Osteoblast (primary cell): Measurements from ENCODE around the gene BSN. TPM values are rescaled to one million over a fixed set of nuclear protein-coding genes. Genes with fewer than 3 reads are reported as not detected.

Source experiments
- DNase-seq: peaks from one replicate; pipeline ENCODE4 v3.0.0; 2011; ENCODE audit warnings: low spot score, mixed read lengths; ENCODE audit not compliant: insufficient read length; ENCODE audit errors: missing footprints
- H2AFZ ChIP-seq: 2 replicates; pipeline ENCODE4 v1.6.0; 2011; ENCODE audit warnings: mild to moderate bottlenecking, low read length
- H3K27ac ChIP-seq: 2 replicates; pipeline ENCODE4 v1.5.1; 2011; ENCODE audit warnings: mild to moderate bottlenecking, low read depth, low read length, moderate library complexity
- H3K27me3 ChIP-seq: 2 replicates; pipeline ENCODE4 v1.6.0; 2012; ENCODE audit warnings: mild to moderate bottlenecking, control low read depth, inconsistent platforms, low read length, moderate library complexity; ENCODE audit not compliant: insufficient read depth
- H3K36me3 ChIP-seq: 2 replicates; pipeline ENCODE4 v1.5.1; 2011; ENCODE audit warnings: mild to moderate bottlenecking, low read length, control low read depth, moderate library complexity; ENCODE audit not compliant: insufficient read depth
- H3K4me1 ChIP-seq: 2 replicates; pipeline ENCODE4 v1.5.1; 2011; ENCODE audit warnings: mild to moderate bottlenecking, low read length, control low read depth, moderate library complexity; ENCODE audit not compliant: insufficient read depth
- H3K4me2 ChIP-seq: 2 replicates; pipeline ENCODE4 v1.6.0; 2011; ENCODE audit warnings: mild to moderate bottlenecking, low read length; ENCODE audit not compliant: insufficient read depth
- H3K4me3 ChIP-seq: fragments of 200-600 bp; sonication (generic); 3 replicates; pipeline ENCODE4 v1.5.1; 2012; ENCODE audit warnings: mild to moderate bottlenecking, low read length, inconsistent platforms; ENCODE audit not compliant: insufficient read depth
- H3K79me2 ChIP-seq: 2 replicates; pipeline ENCODE4 v1.6.0; 2012; ENCODE audit warnings: mild to moderate bottlenecking, low read length, control low read depth, inconsistent platforms; ENCODE audit not compliant: insufficient read depth
- H3K9me3 ChIP-seq: 2 replicates; pipeline ENCODE4 v1.5.1; 2011; ENCODE audit warnings: low read depth, low read length, control low read depth
- H4K20me1 ChIP-seq: 2 replicates; pipeline ENCODE4 v1.6.0; 2012; ENCODE audit warnings: mild to moderate bottlenecking, low read length, control low read depth; ENCODE audit not compliant: insufficient read depth
- total RNA-seq: library from RNA; depleted of rRNA; stranded (reverse); fragments of >200 nt; gene quantifications from 2 replicates; pipeline ENCODE4 v1.2.3, GENCODE V29; 2012
- TF ChIP-seq, protein P1 (sequence below): IDR thresholded peaks from 2 replicates; pipeline ENCODE4 v1.5.1; 2011; ENCODE audit warnings: mild to moderate bottlenecking, low read depth, low read length, moderate library complexity; ENCODE audit errors: extremely low read depth

The BSN gene
- total RNA-seq, 1 donor: under 0.01 TPM

DNA sequence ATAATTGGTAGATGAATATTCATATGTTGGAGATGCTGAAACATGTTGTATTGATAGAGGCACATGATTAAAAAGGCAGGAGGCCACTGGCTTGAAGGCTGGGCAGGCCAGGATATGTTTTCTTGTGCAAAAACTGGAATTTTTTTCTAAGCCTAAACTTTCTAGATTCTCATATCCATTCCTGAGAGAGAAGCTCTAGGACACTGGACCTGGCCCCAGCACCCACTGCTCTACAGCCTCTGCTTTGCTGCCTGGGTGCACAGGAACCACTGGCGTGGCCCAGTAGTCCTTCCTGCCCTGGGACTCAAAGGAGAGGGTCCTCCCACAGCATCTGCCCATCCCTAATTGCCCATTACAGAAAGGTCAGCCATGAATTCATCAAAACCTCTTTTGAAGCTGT is 61.8 kb downstream of the BSN start:
- Histone ChIP-seq H2AFZ (peak overlapping the region; percentile 90), H3K79me2 (no peaks in the 10 kb centered on the region), H3K27me3 (peaks cover 4% of the 10 kb centered on the region), H3K4me1 (peaks cover 6% of the 10 kb centered on the region), H3K36me3 (no peaks in the 10 kb centered on the region), H3K4me3 (no peak overlapping the region), H3K9me3 (no peaks in the 10 kb centered on the region), H3K4me2 (no peak overlapping the region), H3K27ac (no peak overlapping the region), H4K20me1 (no peaks in the 10 kb centered on the region)
- TF ChIP-seq, protein P1, sequence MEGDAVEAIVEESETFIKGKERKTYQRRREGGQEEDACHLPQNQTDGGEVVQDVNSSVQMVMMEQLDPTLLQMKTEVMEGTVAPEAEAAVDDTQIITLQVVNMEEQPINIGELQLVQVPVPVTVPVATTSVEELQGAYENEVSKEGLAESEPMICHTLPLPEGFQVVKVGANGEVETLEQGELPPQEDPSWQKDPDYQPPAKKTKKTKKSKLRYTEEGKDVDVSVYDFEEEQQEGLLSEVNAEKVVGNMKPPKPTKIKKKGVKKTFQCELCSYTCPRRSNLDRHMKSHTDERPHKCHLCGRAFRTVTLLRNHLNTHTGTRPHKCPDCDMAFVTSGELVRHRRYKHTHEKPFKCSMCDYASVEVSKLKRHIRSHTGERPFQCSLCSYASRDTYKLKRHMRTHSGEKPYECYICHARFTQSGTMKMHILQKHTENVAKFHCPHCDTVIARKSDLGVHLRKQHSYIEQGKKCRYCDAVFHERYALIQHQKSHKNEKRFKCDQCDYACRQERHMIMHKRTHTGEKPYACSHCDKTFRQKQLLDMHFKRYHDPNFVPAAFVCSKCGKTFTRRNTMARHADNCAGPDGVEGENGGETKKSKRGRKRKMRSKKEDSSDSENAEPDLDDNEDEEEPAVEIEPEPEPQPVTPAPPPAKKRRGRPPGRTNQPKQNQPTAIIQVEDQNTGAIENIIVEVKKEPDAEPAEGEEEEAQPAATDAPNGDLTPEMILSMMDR: no peak
- DNase-seq: no peak

DNA sequence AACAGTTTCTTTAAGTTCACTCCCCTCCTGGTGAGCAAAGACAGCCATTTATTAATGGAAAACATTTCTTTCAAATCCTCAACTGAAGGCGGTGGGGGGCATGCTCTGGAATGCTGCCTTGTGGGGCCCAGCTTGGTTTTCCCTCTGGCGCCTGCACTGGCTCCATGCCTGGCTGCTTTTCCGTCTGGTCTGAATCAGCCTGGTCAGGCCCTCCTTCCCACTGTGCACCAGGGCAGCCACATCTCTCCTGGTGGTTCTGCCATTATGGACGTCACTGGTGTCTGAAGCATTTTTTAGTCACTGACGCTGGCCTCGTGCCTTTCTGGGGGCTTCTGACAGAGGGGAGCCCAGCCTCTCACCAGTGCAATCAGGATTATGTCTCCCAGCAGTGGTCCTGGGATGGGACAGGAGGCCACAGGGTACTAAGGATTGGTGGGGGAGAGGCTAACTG is 62.2 kb downstream of the BSN start:
- Histone ChIP-seq H2AFZ (peak overlapping the region; percentile 90), H3K79me2 (no peaks in the 10 kb centered on the region)

DNA sequence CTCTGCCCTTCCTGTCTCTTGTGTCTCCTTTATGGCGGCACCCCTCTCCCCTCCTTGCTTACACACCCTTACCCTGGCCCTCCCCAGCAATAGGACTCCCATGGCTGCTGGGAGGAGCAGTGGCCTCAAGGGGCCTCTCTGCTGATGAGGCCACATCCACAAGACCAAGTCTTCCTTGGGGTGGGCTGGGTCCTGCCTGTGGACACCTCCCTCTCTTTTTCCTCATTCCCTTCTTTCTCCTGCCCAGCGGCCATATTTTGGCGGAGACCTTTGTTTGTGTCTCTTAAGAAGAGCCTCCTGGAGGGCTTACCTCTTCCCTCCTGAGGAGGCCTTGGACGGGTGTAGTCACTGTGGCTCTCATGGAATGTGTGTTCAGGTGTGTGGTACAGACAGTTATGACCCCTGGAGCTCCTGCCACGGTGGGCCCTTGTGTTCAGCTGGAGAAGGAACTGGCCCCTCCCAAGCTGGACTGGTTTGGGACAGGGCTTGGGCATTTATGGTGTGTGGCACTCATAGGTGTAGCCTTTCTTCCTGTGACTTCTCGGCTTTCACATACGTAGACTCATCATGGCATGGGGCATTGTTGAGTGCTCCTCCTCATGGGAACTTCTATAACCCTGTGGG is 63.2 kb downstream of the BSN start:
- no peaks in the 10 kb centered on the region for H3K79me2 ChIP-seq
- H3K4me1 ChIP-seq: peaks cover 6% of the 10 kb centered on the region
- TF ChIP-seq, protein P1: no peak
- no peak overlapping the region for H2AFZ ChIP-seq
- no peaks in the 10 kb centered on the region for H3K36me3 ChIP-seq
- H3K4me3 ChIP-seq: no peak overlapping the region
- no peak for DNase-seq
- peaks cover 16% of the 10 kb centered on the region for H3K27me3 ChIP-seq
- H4K20me1 ChIP-seq: no peaks in the 10 kb centered on the region
- H3K27ac ChIP-seq: no peak overlapping the region
- H3K4me2 ChIP-seq: no peak overlapping the region
- no peaks in the 10 kb centered on the region for H3K9me3 ChIP-seq

More for the DNA sequence above, 62.2 kb downstream of the BSN start:
- Histone ChIP-seq H3K27me3 (peaks cover 8% of the 10 kb centered on the region), H3K4me1 (peaks cover 6% of the 10 kb centered on the region), H3K4me3 (no peak overlapping the region), H3K36me3 (no peaks in the 10 kb centered on the region), H3K9me3 (no peaks in the 10 kb centered on the region), H3K4me2 (no peak overlapping the region), H4K20me1 (no peaks in the 10 kb centered on the region), H3K27ac (peak overlapping the region; percentile 23)
- TF ChIP-seq, protein P1: no peak
- peak; percentile 83 for DNase-seq

DNA sequence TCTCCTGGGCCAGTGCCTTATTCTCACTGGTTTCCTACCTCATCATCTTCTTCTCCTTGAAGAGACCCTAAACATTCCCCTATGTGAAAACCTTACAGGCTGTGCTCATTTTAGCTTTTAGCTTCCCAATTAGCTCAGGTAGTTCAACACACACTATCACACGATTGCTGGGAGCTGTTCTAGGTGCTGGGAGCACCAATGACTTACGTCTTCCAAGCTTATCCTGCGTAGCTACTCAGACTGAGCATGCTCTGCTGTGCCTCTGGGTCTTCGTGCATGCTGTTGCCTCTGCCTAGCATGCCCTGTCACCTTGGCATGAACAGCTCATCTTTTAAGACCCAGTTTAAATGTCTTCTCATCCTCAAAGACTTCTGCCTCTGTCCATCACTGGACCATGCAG is 64.1 kb downstream of the BSN start:
- Histone ChIP-seq H3K36me3 (no peaks in the 10 kb centered on the region), H3K9me3 (no peaks in the 10 kb centered on the region), H3K79me2 (no peaks in the 10 kb centered on the region), H4K20me1 (no peaks in the 10 kb centered on the region), H3K4me2 (no peak overlapping the region), H3K4me1 (peaks cover 6% of the 10 kb centered on the region), H3K27me3 (peaks cover 19% of the 10 kb centered on the region), H3K4me3 (no peak overlapping the region), H3K27ac (no peak overlapping the region), H2AFZ (no peak overlapping the region)
- no peak for DNase-seq
- TF ChIP-seq, protein P1: no peak
